ENCODE measurements around the gene FATE1.
A peak's percentile ranks its signal among the peaks of the same experiment; 100 is the strongest.

FATE1 gene

GRCh38 chrX:151743651-151744470, 28.0 kb downstream of the FATE1 start:
- DNase-seq, result no peak

GRCh38 chrX:151745651-151746050, 29.8 kb downstream of the FATE1 start:
- DNase-seq, result no peak

- no peak for DNase-seq
Observed at GRCh38 chrX:151746502-151746901, 30.7 kb downstream of the FATE1 start.

GRCh38 chrX:151750511-151750910, 34.7 kb downstream of the FATE1 start:
- no peak for DNase-seq

GRCh38 chrX:151752847-151753246, 37.0 kb downstream of the FATE1 start:
- DNase-seq, result no peak

DNA sequence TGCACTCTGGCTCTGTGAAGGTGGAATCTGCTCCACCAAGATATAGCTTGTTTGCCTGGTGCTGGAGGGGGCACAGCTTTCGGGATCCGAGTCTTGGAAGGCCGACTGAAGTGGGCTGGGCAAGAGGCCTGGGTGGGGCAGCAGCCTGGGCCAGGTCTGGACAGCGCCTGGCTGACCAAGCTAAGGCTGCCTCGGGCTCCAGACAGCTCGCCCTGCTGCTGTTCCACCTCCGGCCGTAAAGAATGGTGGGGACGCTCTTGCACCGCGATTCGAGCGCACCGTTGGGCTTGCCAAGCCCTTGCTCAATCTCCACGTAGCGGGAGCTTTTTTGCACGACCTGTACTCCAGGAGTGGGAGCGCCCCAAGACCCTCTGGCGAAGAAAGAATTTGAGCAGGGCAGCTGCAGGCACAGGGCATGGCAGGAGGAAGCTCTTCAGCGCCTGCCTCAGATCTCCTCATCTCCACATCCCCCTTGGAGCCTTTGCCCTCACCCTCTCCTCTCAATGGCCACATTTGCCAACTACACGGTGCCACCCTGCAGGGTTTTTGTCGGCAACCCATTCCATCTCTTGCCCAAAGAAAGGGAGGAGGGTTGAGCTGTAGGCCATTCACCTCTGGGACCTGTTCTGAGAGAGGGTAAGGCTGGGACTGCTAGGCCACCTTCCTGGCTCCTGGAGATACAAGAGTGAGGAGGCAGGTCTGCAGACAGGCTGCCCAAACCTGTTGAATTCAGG, 37.6 kb downstream of the FATE1 start:
- DNase-seq, result peak; percentile 1 to 3

DNA sequence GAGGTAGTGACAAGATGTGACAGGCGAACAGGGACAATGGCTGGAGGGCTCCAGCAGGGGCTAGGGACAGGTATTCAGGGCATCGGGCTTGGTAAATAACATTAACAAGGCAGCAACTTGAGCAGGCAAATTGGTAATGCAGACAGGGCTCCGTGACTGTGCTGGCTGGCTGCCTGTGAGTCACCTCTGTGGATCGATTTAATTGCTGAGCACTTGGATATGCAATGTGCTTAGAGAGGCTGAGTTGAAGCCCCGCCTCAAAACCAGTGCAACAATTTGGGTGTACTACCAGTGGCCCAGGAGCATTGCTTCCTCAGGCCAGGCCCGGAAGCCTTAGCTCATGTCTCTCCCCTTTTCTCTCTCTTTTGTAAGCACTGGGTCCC, 38.2 kb downstream of the FATE1 start:
- DNase-seq, result no peak

DNA sequence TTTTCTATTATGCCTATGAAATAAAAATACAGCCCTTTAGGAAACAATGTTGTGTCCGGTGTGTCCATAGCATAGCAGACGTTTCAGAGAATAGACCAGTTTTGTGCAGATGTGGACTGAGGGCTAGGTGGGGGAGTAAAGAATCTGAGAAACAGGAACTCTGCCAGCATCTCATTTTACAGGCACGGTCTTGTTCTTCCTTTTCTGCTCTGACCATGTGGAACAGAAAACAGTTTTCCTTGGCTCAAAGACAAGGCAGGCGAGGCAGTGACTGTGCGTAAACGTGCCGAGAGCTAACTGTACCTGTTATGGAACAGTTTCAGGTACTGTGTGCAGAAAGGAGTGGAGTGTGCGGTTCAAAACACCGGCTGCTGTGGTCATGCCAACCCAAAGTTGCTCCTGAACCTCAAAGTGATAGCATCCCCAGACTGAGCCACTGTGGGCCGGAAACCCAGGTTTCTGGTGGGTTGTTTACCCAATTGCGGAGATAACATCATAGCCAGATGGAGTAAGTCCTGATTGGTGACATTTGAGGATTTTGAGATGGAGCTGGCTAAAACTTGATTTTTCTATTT, 38.9 kb downstream of the FATE1 start:
- DNase-seq, result no peak

DNA sequence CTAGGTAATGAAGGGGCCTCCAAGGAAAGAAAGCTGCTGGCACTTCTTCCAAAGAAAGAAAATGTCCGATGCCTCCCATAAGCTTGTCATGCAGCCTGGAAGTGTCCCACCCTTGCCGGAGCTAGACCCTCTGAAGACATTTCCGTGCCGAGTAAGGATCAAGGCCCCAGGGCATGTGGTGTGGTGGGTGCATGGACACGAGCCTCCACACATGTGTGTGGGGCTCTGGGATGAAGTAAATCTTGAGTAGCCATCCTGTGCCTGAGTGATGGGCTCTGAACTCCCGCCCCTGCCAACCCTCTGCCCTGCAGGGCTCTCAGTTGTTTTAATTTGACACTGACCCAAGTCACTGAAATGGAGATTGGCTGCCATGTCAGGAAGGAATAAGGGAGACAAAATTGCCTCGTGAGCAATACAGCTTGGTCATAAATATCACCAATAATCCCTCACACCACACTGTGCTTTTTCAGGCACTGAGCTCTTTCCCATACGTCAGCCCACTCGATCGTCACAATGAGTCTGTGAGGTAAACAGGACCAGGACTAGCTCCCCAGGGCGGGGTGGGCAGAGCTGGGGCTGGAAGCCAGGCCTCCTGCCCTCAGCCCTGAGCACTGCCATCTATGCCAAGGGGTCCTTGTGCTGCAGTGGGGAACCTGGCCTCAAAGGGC, 43.3 kb downstream of the FATE1 start:
- no peak for DNase-seq

DNA sequence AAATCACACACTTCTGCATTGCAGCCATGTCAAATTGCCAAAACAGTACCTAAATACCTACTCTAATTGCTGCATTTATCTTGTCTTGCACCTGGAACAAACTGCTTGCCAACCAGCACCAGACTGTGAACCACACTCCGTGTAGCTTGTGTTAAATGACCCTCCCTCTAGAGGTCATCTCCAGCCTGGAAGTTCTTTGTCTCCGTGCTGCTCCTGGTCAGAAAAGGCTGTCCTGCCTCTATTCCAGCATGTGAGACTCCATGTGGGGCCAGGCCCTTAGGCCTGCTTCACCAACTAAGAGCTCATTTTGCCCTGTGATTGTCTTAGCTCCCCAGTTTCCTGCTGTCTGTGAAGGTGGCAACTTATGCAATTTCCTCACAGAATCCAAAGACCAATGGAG, 47.0 kb downstream of the FATE1 start:
- DNase-seq, result no peak

DNA sequence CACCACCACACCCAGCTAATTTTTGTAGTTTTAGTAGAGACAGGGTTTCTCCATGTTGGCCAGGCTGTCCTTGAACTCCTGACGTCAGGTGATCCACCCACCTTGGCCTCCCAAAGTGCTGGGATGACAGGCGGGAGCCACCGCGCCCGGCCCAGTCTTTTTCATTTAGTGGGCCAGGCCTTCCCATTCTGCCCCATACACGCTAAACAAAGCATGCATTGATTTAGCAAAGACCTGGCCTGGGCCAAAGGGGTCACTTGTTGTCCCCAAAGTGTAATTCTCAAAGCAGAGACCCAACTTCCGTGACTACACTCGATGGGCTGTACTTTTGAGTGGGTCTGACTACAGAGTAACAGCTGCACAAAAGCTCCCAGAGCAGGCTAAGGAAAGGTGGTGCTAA, 47.9 kb downstream of the FATE1 start:
- no peak for DNase-seq

GRCh38 chrX:151765026-151765425, 49.2 kb downstream of the FATE1 start:
- DNase-seq, result no peak

- no peak for DNase-seq
Observed at GRCh38 chrX:151771726-151772125, 55.9 kb downstream of the FATE1 start.

Data from NCI-H2081 (cell line).